Stimulated activated CD8-positive, alpha-beta memory T cell treated with anti-CD3 and anti-CD28 coated beads, Interleukin-15, amount 100 ng/mL, for 1 hour (primary cell): ENCODE data around the gene ARHGAP24.
"Not testable (repeated sequence)": the region's sequence is repeated elsewhere in the genome, so short reads cannot be mapped to it uniquely, and the experiment has no call there.

Source experiments
- DNase-seq: peaks from one replicate; pipeline ENCODE4 v3.0.0-alpha.2; 2020; ENCODE audit warnings: low read depth

The ARHGAP24 gene

DNA sequence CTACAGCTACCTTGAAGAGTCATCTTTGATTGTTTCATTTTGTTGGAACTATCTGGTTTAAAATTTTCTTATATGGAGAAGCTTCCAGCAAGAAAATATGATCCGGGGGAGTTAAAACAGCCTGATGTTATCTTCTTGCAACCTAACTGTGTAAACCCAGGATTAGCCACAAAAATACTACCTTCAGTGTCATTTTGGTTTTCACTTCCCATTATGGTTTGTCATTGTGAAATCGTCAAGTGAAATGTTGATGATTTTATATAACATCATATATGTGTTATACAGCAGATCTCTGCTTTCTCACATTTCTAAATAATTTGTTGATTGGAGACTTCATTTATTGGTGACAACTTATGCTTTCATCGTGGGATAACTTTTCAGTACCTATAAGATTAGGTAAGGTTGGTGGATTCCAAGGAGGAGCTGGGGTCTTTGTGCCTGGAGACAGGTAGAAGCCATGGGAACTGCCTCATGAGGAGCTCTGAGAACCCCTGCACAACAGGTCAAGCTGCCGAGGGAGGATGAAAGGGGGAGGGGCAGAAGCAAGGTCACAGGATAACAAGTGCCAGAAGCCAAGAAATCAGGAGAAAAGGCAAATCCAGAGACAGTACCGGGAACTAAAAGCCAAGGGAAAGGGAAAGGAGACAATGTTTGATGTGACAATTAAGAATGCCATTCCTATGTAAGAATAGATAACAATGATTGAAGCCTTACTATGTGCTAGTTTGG, 7.2 kb downstream of the ARHGAP24 start:
- DNase-seq, result no peak

- DNase-seq, result no peak
Observed at GRCh38 chr4:85486425-85487086, 11.6 kb downstream of the ARHGAP24 start.

DNA sequence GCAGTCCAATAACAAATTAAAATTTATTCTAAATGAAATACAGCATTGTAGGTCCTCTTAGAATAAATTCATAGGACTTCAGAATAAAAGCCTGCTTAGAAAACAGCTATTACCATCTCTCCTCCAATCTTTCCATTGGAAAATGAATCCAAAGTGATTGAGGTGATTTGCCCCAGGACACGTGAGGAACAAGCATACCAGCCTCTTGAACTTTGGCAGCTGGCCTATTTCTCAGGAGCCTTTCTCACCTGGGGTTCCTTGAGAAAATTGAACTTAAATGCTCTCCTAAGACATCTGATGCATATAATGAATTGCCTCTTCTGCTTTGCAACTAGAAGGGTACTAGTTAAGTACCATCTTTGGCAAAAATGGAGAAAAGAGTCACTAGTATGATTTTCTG, 13.5 kb downstream of the ARHGAP24 start:
- DNase-seq, result no peak

GRCh38 chr4:85489273-85489981, 14.5 kb downstream of the ARHGAP24 start:
- no peak for DNase-seq

DNA sequence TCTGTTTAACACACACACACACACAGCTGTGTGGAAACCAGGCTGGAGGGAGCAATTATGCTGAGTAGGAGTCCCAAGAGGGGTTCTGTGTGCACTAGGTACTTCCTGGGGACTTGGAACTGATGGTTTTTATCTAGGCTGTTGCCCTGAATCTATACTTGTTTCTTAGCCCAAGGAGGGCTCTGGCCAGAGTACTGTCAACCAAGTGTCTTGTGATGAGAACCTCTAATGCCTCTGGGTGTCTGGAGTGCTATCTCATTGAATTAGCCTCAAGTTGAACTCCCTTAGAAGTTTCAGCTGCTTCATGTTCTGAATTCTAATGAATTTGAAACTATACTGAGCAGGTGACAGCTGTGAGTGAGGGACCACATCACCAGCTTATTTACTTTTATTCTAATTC, 16.6 kb downstream of the ARHGAP24 start:
- no peak for DNase-seq

- DNase-seq, result no peak
Observed at GRCh38 chr4:85492336-85492735, 17.4 kb downstream of the ARHGAP24 start.

DNA sequence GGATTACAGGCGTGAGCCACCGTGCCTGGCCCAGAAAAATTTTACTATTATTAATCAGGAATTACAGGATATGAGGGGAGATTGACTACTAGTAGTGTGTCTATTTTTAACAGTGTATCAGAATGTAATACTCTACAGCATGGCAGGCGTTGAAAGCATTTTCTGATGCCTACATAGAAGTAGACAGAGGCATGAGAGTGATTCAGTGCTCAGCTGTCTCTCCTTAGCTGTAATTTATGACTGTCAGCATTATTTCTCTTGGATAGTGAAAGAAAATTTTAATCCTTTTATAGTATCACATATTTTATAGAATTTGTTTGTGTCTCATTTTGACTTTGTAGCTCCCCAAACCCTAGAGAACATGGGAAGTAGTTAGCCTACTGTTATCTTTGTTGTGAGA, 20.7 kb downstream of the ARHGAP24 start:
- no peak for DNase-seq

GRCh38 chr4:85496126-85496849, 21.3 kb downstream of the ARHGAP24 start:
- DNase-seq, result no peak

DNA sequence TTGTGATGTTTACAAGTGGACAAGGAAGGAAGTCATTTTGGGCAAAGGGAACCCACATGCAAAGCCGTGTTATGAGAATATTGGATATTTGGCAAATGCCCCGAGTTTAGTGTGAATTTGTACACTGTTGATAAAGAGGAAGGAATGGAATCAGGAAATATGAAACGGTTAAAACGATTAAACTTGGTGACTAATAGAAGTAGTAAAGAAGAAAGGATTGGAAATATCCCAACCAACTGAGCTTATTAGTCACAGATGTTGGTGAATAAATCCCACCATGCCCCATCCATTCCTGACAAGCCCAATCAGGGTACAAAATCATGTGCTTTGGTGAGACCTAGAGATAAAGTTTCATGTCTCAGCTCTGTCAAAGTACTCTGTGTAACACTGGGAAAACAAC, 22.0 kb downstream of the ARHGAP24 start:
- DNase-seq, result no peak

- no peak for DNase-seq
Observed at GRCh38 chr4:85498068-85498733, 23.3 kb downstream of the ARHGAP24 start.

DNA sequence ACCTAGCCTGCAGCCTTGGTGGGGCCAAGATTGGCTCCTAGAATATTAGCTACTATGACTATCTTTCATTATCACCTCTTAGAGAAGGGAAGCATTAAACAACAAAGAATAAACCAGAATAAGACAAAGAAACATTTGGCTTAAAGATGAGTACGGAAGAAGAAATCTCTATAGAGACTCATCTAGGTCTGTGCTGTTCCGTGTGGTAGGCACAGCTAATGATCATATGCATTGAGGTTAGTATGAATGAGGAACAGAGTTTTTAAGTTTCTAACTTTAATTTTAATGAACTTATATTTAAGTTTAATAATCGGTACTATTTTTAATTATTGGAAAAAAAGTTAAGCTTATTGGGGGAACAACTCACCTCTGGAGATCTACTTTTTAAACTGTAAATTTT, 24.6 kb downstream of the ARHGAP24 start:
- no peak for DNase-seq

DNA sequence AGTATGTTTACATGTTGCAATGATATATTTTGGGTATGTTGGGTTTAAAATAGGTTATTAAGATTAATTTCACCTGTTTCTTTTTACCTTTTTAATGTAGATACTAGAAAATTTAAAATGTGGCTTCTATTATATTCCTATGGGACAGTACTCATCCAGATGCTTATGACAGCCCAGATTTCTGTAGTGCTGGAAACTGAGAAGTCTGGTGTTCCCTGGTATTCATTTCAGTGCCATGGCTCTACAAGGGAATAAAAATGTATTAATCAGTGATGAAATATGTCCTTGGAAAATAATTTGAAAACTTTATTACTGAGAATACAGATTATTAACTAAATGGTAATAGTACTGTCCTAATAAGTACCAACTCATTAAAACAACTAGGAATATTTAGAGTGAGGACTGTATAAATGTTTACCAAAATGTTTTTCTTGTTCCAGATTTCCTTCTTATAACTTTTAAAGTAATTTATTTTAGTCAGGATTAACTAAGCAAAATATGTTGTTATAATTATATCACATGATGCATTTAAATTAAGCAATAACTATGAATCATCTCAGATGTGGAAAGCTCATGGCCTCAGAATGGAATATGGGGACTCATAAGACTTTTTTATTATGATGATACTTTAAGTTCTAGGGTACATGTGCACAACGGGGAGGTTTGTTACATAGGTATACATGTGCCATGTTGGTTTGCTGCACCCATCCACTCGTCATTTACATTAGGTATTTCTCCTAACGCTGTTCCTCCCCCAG, 25.3 kb downstream of the ARHGAP24 start:
- no peak for DNase-seq

GRCh38 chr4:85501145-85501544, 26.2 kb downstream of the ARHGAP24 start:
- not testable (repeated sequence) for DNase-seq

GRCh38 chr4:85508654-85509053, 33.7 kb downstream of the ARHGAP24 start:
- no peak for DNase-seq

DNA sequence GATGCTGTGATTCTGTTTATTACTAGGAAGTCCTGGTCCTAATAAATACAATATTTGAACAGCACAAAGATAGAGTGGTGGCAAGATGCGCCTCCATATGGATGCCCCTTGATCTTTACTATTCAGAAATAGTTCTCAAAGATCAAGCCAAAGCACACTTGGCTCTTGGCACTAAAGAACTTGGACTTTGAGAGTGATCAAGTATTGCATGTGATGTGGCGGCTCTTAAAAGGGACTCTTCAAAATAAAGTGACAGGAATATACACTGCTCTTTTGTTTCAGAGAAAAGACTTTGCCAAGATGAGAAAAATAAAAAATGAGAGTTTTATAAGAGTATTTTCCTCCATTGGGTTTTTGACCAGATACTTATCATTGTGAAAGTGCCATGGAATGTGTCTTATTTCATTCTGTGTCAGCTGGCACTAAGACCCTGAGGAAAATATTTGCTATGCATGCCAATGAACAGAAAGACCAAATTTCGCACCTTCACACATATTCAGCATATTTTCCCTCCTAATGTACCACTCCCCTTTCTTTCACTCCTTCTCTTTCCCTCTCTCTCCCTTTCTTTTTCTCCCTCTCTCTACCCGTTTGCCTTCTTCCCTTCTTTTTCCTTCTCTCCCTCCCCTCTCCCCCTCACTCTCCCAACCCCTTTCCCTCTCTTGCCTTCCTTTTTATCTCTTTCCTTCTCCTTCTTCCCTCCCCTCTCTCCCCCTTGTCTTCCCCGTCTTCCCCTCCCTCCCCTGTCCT, 35.1 kb downstream of the ARHGAP24 start:
- no peak for DNase-seq

DNA sequence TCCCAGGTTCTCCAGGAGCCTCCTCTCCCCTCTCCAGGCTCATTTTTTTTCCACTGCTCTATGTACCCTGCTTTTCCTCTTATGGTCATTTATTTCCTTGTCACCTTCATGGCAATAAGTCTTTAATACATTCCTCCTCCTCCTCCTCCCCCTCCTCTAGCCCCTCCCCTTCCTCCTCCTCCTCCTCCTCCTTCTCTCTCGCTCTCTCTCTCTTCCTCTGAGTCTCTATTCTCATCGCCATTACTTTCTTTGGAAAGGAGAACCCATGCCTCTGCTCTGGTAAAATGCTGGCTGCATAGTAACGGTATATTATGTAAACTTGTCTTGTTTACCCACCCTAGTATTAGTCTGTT, 35.7 kb downstream of the ARHGAP24 start:
- no peak for DNase-seq

- DNase-seq, result no peak
Observed at GRCh38 chr4:85512446-85513205, 37.7 kb downstream of the ARHGAP24 start.

- DNase-seq, result no peak
Observed at GRCh38 chr4:85514117-85514516, 39.2 kb downstream of the ARHGAP24 start.

DNA sequence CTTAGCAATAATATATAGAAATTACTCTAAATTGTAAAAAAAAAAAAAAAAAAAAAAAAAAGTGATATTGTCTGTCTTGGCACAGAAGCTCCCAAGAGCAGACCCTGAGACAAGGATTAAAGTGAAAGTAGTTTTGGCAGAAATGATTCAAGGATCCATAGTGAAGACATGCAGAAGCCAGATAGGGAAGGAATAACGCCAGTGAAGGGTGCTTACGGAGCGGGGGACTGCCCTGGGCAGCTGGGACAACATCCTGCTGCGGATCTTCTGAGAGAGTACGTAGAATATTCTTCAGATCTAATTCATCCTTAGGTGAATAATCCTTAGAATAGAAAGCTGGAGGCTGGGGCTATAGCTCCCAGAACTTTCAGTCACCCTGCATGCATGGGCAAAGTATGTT, 39.8 kb downstream of the ARHGAP24 start:
- no peak for DNase-seq

DNA sequence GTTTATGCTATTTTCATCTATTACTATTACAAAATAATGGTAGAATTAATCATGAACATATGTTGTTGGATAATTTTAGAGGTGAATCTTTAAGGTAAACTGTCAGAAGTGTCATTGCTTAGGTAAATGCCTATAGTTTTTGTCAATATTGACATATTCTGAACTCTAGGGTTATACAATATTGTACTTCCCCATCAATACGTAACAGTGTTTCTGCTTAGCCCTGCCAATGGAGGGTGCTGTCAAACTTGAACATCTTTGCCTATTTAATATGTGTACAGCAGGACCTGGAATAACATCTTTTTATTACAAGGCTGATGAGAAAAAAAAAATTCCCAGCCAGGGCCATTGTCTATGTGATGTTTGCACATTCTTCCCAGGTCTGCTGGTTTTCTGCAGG, 40.8 kb downstream of the ARHGAP24 start:
- no peak for DNase-seq
